ENCODE data around the gene CENPU. TPM values are rescaled to one million over a fixed set of nuclear protein-coding genes. Genes with fewer than 3 reads are reported as not detected.

Gene CENPU
- total and polyA plus RNA-seq, 3 experiments from 2014 or later = 3.5 to 56.9 (median 54.5) TPM

GRCh38 chr4:184697956-184698355 lies 35.9 kb downstream of the CENPU start:
- H3K27ac ChIP-seq (ENCODE audit: low read depth, low read length) = no peak overlapping the region
- peaks cover 4 to 29% (median 10%) of the 10 kb centered on the region in 3 donors for H3K36me3 Mint-ChIP-seq
- no peaks in the 10 kb centered on the region for H3K9me3 ChIP-seq (ENCODE audit: low read length)
- H3K4me3 ChIP-seq (ENCODE audit: low read length) = no peak overlapping the region
- no peaks in the 10 kb centered on the region for H3K4me1 Mint-ChIP-seq
- no peaks in the 10 kb centered on the region for H3K9me3 Mint-ChIP-seq
- H3K36me3 ChIP-seq (ENCODE audit: insufficient read depth, low read length) = no peaks in the 10 kb centered on the region
- H3K27me3 Mint-ChIP-seq = no peaks in the 10 kb centered on the region
- CTCF ChIA-PET = no interaction called here
- no peak overlapping the region for H3K4me3 Mint-ChIP-seq
- no peaks in the 10 kb centered on the region for H3K27me3 ChIP-seq (ENCODE audit: insufficient read depth, low read length, poor library complexity, severe bottlenecking)
- no peak for DNase-seq
- POLR2A ChIA-PET = no interaction called here
- H3K4me1 ChIP-seq (ENCODE audit: insufficient read depth, low read length) = no peaks in the 10 kb centered on the region
- no peak overlapping the region for H3K27ac Mint-ChIP-seq

- no peaks in the 10 kb centered on the region for H3K4me1 Mint-ChIP-seq
- H3K27ac ChIP-seq (ENCODE audit: low read depth, low read length) = no peak overlapping the region
- no peaks in the 10 kb centered on the region for H3K27me3 Mint-ChIP-seq
- ChIA-PET CTCF (interaction anchor here (1.1 kb wide), 1 partner anchor 13 kb away, joined by 3 read pairs; no protein-coding TSS in a partner anchor), POLR2A (no interaction called here)
- no peaks in the 10 kb centered on the region for H3K27me3 ChIP-seq (ENCODE audit: insufficient read depth, low read length, poor library complexity, severe bottlenecking)
- no peaks in the 10 kb centered on the region for H3K9me3 ChIP-seq (ENCODE audit: low read length)
- H3K36me3 Mint-ChIP-seq = peaks cover 14 to 44% (median 14%) of the 10 kb centered on the region in 3 donors
- H3K36me3 ChIP-seq (ENCODE audit: insufficient read depth, low read length) = no peaks in the 10 kb centered on the region
- H3K4me1 ChIP-seq (ENCODE audit: insufficient read depth, low read length) = no peaks in the 10 kb centered on the region
- H3K4me3 ChIP-seq (ENCODE audit: low read length) = no peak overlapping the region
- no peak overlapping the region for H3K4me3 Mint-ChIP-seq
- no peak for DNase-seq
- peak overlapping the region in 2 of 8 donors; percentile 23 to 69 for H3K27ac Mint-ChIP-seq
- no peaks in the 10 kb centered on the region for H3K9me3 Mint-ChIP-seq
Observed at GRCh38 chr4:184695178-184695896, 38.6 kb downstream of the CENPU start.

GRCh38 chr4:184694412-184694956 lies 39.4 kb downstream of the CENPU start:
- Mint-ChIP-seq H3K4me3 (no peak overlapping the region), H3K27me3 (no peaks in the 10 kb centered on the region), H3K4me1 (no peaks in the 10 kb centered on the region), H3K36me3 (peaks cover 14 to 47% (median 14%) of the 10 kb centered on the region in 3 donors), H3K9me3 (no peaks in the 10 kb centered on the region), H3K27ac (peak overlapping the region in 1 of 8 donors; percentile 31)
- ChIA-PET CTCF (no interaction called here), POLR2A (no interaction called here)
- no peaks in the 10 kb centered on the region for H3K4me1 ChIP-seq (ENCODE audit: insufficient read depth, low read length)
- H3K4me3 ChIP-seq (ENCODE audit: low read length) = no peak overlapping the region
- H3K27ac ChIP-seq (ENCODE audit: low read depth, low read length) = no peak overlapping the region
- no peaks in the 10 kb centered on the region for H3K36me3 ChIP-seq (ENCODE audit: insufficient read depth, low read length)
- H3K27me3 ChIP-seq (ENCODE audit: insufficient read depth, low read length, poor library complexity, severe bottlenecking) = no peaks in the 10 kb centered on the region
- H3K9me3 ChIP-seq (ENCODE audit: low read length) = no peaks in the 10 kb centered on the region
- no peak for DNase-seq

GRCh38 chr4:184693056-184693455 lies 40.8 kb downstream of the CENPU start:
- Mint-ChIP-seq H3K27ac (peak overlapping the region in 1 of 8 donors; percentile 37), H3K36me3 (peaks cover 14 to 52% (median 14%) of the 10 kb centered on the region in 3 donors), H3K27me3 (no peaks in the 10 kb centered on the region), H3K9me3 (no peaks in the 10 kb centered on the region), H3K4me1 (no peaks in the 10 kb centered on the region), H3K4me3 (no peak overlapping the region)
- Histone ChIP-seq H3K4me3 (ENCODE audit: low read length) (no peak overlapping the region), H3K27me3 (ENCODE audit: insufficient read depth, low read length, poor library complexity, severe bottlenecking) (no peaks in the 10 kb centered on the region), H3K36me3 (ENCODE audit: insufficient read depth, low read length) (no peaks in the 10 kb centered on the region), H3K4me1 (ENCODE audit: insufficient read depth, low read length) (no peaks in the 10 kb centered on the region), H3K9me3 (ENCODE audit: low read length) (no peaks in the 10 kb centered on the region), H3K27ac (ENCODE audit: low read depth, low read length) (no peak overlapping the region)
- no peak for DNase-seq
- ChIA-PET CTCF (no interaction called here), POLR2A (no interaction called here)

GRCh38 chr4:184689681-184690080 lies 44.2 kb downstream of the CENPU start:
- Histone ChIP-seq H3K4me1 (ENCODE audit: insufficient read depth, low read length) (no peaks in the 10 kb centered on the region), H3K27ac (ENCODE audit: low read depth, low read length) (no peak overlapping the region), H3K4me3 (ENCODE audit: low read length) (no peak overlapping the region), H3K36me3 (ENCODE audit: insufficient read depth, low read length) (no peaks in the 10 kb centered on the region), H3K27me3 (ENCODE audit: insufficient read depth, low read length, poor library complexity, severe bottlenecking) (no peaks in the 10 kb centered on the region), H3K9me3 (ENCODE audit: low read length) (no peaks in the 10 kb centered on the region)
- H3K9me3 Mint-ChIP-seq = no peaks in the 10 kb centered on the region
- no peak overlapping the region for H3K27ac Mint-ChIP-seq
- POLR2A ChIA-PET = no interaction called here
- H3K36me3 Mint-ChIP-seq = peaks cover 14 to 54% (median 16%) of the 10 kb centered on the region in 3 donors
- peaks cover 0 to 4% (median 2%) of the 10 kb centered on the region in 3 donors for H3K4me1 Mint-ChIP-seq
- CTCF ChIA-PET = interaction anchor here (0.7 kb wide), 1 partner anchor 81 kb away, joined by 3 read pairs; no protein-coding TSS in a partner anchor
- DNase-seq = no peak
- no peaks in the 10 kb centered on the region for H3K27me3 Mint-ChIP-seq
- H3K4me3 Mint-ChIP-seq = no peak overlapping the region

GRCh38 chr4:184688447-184688846 lies 45.4 kb downstream of the CENPU start:
- no peak overlapping the region for H3K27ac ChIP-seq (ENCODE audit: low read depth, low read length)
- POLR2A ChIA-PET = no interaction called here
- no peaks in the 10 kb centered on the region for H3K9me3 ChIP-seq (ENCODE audit: low read length)
- no peaks in the 10 kb centered on the region for H3K9me3 Mint-ChIP-seq
- peaks cover 3 to 9% (median 6%) of the 10 kb centered on the region in 3 donors for H3K4me1 Mint-ChIP-seq
- H3K27me3 ChIP-seq (ENCODE audit: insufficient read depth, low read length, poor library complexity, severe bottlenecking) = no peaks in the 10 kb centered on the region
- no peaks in the 10 kb centered on the region for H3K36me3 ChIP-seq (ENCODE audit: insufficient read depth, low read length)
- H3K4me1 ChIP-seq (ENCODE audit: insufficient read depth, low read length) = no peaks in the 10 kb centered on the region
- H3K27ac Mint-ChIP-seq = no peak overlapping the region
- DNase-seq = no peak
- H3K36me3 Mint-ChIP-seq = peaks cover 11 to 48% (median 12%) of the 10 kb centered on the region in 3 donors
- H3K27me3 Mint-ChIP-seq = no peaks in the 10 kb centered on the region
- CTCF ChIA-PET = no interaction called here
- no peak overlapping the region for H3K4me3 ChIP-seq (ENCODE audit: low read length)
- H3K4me3 Mint-ChIP-seq = no peak overlapping the region

GRCh38 chr4:184688005-184688404 lies 45.9 kb downstream of the CENPU start:
- H3K27me3 ChIP-seq (ENCODE audit: insufficient read depth, low read length, poor library complexity, severe bottlenecking) = no peaks in the 10 kb centered on the region
- H3K36me3 ChIP-seq (ENCODE audit: insufficient read depth, low read length) = no peaks in the 10 kb centered on the region
- peaks cover 10 to 47% (median 11%) of the 10 kb centered on the region in 3 donors for H3K36me3 Mint-ChIP-seq
- H3K4me1 Mint-ChIP-seq = peaks cover 3 to 9% (median 6%) of the 10 kb centered on the region in 3 donors
- H3K9me3 ChIP-seq (ENCODE audit: low read length) = no peaks in the 10 kb centered on the region
- POLR2A ChIA-PET = no interaction called here
- H3K27ac Mint-ChIP-seq = no peak overlapping the region
- no peak for DNase-seq
- H3K4me1 ChIP-seq (ENCODE audit: insufficient read depth, low read length) = no peaks in the 10 kb centered on the region
- no peaks in the 10 kb centered on the region for H3K9me3 Mint-ChIP-seq
- H3K27me3 Mint-ChIP-seq = no peaks in the 10 kb centered on the region
- H3K4me3 Mint-ChIP-seq = no peak overlapping the region
- no peak overlapping the region for H3K4me3 ChIP-seq (ENCODE audit: low read length)
- CTCF ChIA-PET = no interaction called here
- no peak overlapping the region for H3K27ac ChIP-seq (ENCODE audit: low read depth, low read length)

- Histone ChIP-seq H3K27ac (ENCODE audit: low read depth, low read length) (peak overlapping the region; percentile 51), H3K27me3 (ENCODE audit: insufficient read depth, low read length, poor library complexity, severe bottlenecking) (no peaks in the 10 kb centered on the region), H3K4me1 (ENCODE audit: insufficient read depth, low read length) (no peaks in the 10 kb centered on the region), H3K36me3 (ENCODE audit: insufficient read depth, low read length) (no peaks in the 10 kb centered on the region), H3K4me3 (ENCODE audit: low read length) (no peak overlapping the region), H3K9me3 (ENCODE audit: low read length) (no peaks in the 10 kb centered on the region)
- DNase-seq = no peak
- peak overlapping the region in 3 of 8 donors; percentile 0 to 30 (median 10) for H3K27ac Mint-ChIP-seq
- ChIA-PET CTCF (no interaction called here), POLR2A (no interaction called here)
- H3K9me3 Mint-ChIP-seq = no peaks in the 10 kb centered on the region
- peaks cover 0 to 39% (median 7%) of the 10 kb centered on the region in 3 donors for H3K36me3 Mint-ChIP-seq
- peaks cover 3 to 9% (median 6%) of the 10 kb centered on the region in 3 donors for H3K4me1 Mint-ChIP-seq
- no peak overlapping the region for H3K4me3 Mint-ChIP-seq
- no peaks in the 10 kb centered on the region for H3K27me3 Mint-ChIP-seq
Observed at GRCh38 chr4:184684491-184685189, 49.3 kb downstream of the CENPU start.

All from CD8-positive, alpha-beta memory T cell (primary cell).